ENCODE measurements around the gene CRYL1.

Gene CRYL1

GRCh38 chr13:20358022-20358421 is 167.6 kb downstream of the CRYL1 start:
- TF ChIP-seq REST (IDR thresholded peaks at IDR 0.05; ENCODE audit: insufficient replicate concordance, low read depth): no peak
- no peak for TF ChIP-seq CTCF (IDR thresholded peaks at IDR 0.05; ENCODE audit: insufficient read depth, low read length)
- TF ChIP-seq GABPA (IDR thresholded peaks at IDR 0.05; ENCODE audit: low read depth): no peak
- TF ChIP-seq POLR2AphosphoS5 (IDR thresholded peaks at IDR 0.05; ENCODE audit: low read depth): no peak
- TF ChIP-seq SPI1 (IDR thresholded peaks at IDR 0.05; ENCODE audit: borderline replicate concordance, low read depth): no peak
- no peaks in the 10 kb centered on the region for H3K27me3 ChIP-seq (ENCODE audit: insufficient read depth, poor library complexity, severe bottlenecking)
- H3K4me3 ChIP-seq (replicated peaks; ENCODE audit: insufficient read depth, low read length): no peak overlapping the region
- no peak for DNase-seq (ENCODE audit: low read depth in 1 of 2, low spot score in 1 of 2)
- H3K27ac ChIP-seq (replicated peaks): no peak overlapping the region

- TF ChIP-seq SPI1 (IDR thresholded peaks at IDR 0.05; ENCODE audit: borderline replicate concordance, low read depth) (no peak), POLR2AphosphoS5 (IDR thresholded peaks at IDR 0.05; ENCODE audit: low read depth) (no peak), CTCF (IDR thresholded peaks at IDR 0.05; ENCODE audit: insufficient read depth, low read length) (no peak), REST (IDR thresholded peaks at IDR 0.05; ENCODE audit: insufficient replicate concordance, low read depth) (no peak), GABPA (IDR thresholded peaks at IDR 0.05; ENCODE audit: low read depth) (no peak)
- Histone ChIP-seq H3K4me3 (replicated peaks; ENCODE audit: insufficient read depth, low read length) (no peak overlapping the region), H3K27ac (replicated peaks) (no peak overlapping the region), H3K27me3 (ENCODE audit: insufficient read depth, poor library complexity, severe bottlenecking) (no peaks in the 10 kb centered on the region)
- no peak for DNase-seq (ENCODE audit: low read depth in 1 of 2, low spot score in 1 of 2)
Measured at GRCh38 chr13:20356444-20356843, 169.2 kb downstream of the CRYL1 start.

- DNase-seq (ENCODE audit: low read depth in 1 of 2, low spot score in 1 of 2): no peak
- no peak for TF ChIP-seq CTCF (IDR thresholded peaks at IDR 0.05; ENCODE audit: insufficient read depth, low read length)
- no peak for TF ChIP-seq POLR2AphosphoS5 (IDR thresholded peaks at IDR 0.05; ENCODE audit: low read depth)
- Histone ChIP-seq H3K27ac (replicated peaks) (no peak overlapping the region), H3K27me3 (ENCODE audit: insufficient read depth, poor library complexity, severe bottlenecking) (no peaks in the 10 kb centered on the region), H3K4me3 (replicated peaks; ENCODE audit: insufficient read depth, low read length) (no peak overlapping the region)
Measured at GRCh38 chr13:20354722-20355121, 170.9 kb downstream of the CRYL1 start.

- peak; percentile 52 to 75 for DNase-seq (ENCODE audit: low read depth in 1 of 2, low spot score in 1 of 2)
Measured at GRCh38 chr13:20353973-20354372, 171.7 kb downstream of the CRYL1 start.

More at GRCh38 chr13:20353973-20354372, 171.7 kb downstream of the CRYL1 start:
- TF ChIP-seq GABPA (IDR thresholded peaks at IDR 0.05; ENCODE audit: low read depth) (no peak), SPI1 (IDR thresholded peaks at IDR 0.05; ENCODE audit: borderline replicate concordance, low read depth) (no peak; the same call in 1 of the 2 replicates), REST (IDR thresholded peaks at IDR 0.05; ENCODE audit: insufficient replicate concordance, low read depth) (no peak), CTCF (IDR thresholded peaks at IDR 0.05; ENCODE audit: insufficient read depth, low read length) (no peak), POLR2AphosphoS5 (IDR thresholded peaks at IDR 0.05; ENCODE audit: low read depth) (no peak)
- no peak overlapping the region for H3K4me3 ChIP-seq (replicated peaks; ENCODE audit: insufficient read depth, low read length)
- no peak overlapping the region for H3K27ac ChIP-seq (replicated peaks)
- no peaks in the 10 kb centered on the region for H3K27me3 ChIP-seq (ENCODE audit: insufficient read depth, poor library complexity, severe bottlenecking)
